Activated naive CD4-positive, alpha-beta T cell treated with anti-CD3 and anti-CD28 coated beads for 36 hours (primary cell): ENCODE results near the gene VWC2. TPM values are rescaled to one million over a fixed set of nuclear protein-coding genes. Genes with fewer than 3 reads are reported as not detected.

Experiments used
- CTCF ChIA-PET: fragments of 350-600 bp; sonication (Branson Sonifier 250); formaldehyde crosslinking; loops from one replicate; lab custom pipeline; 2021; ENCODE audit warnings: antibody characterized with exemption; lab: Charles Lee
- DNase-seq: peaks from one replicate; pipeline ENCODE4 v3.0.0-alpha.2; 2020
- H3K27ac Mint-ChIP-seq: one replicate; pipeline ENCODE4 v1.8.0; 2021; ENCODE audit warnings: mild to moderate bottlenecking, mixed read lengths
- H3K27me3 Mint-ChIP-seq: one replicate; pipeline ENCODE4 v1.8.0; 2021; ENCODE audit warnings: low read depth, mixed read lengths
- H3K36me3 Mint-ChIP-seq: one replicate; pipeline ENCODE4 v1.8.0; 2021; ENCODE audit warnings: low read depth, mixed read lengths
- H3K4me1 Mint-ChIP-seq: one replicate; pipeline ENCODE4 v1.8.0; 2021; ENCODE audit warnings: low read depth, mixed read lengths
- H3K4me3 Mint-ChIP-seq: one replicate; pipeline ENCODE4 v1.8.0; 2021; ENCODE audit warnings: mild to moderate bottlenecking, moderate library complexity, mixed read lengths
- H3K9me3 Mint-ChIP-seq: one replicate; pipeline ENCODE4 v1.8.0; 2021; ENCODE audit warnings: mixed read lengths
- intact Hi-C: fragments of 100-400 bp; cut with micrococcal nuclease; formaldehyde crosslinking; loops from one replicate; pipeline ENCODE4 v1.15.1; 2023
- total RNA-seq, 2 experiments: library from RNA; stranded (reverse); gene quantifications; one replicate each; pipeline ENCODE4 v1.2.3, GENCODE V29; 2021

Gene VWC2
- not detected for total RNA-seq

DNA sequence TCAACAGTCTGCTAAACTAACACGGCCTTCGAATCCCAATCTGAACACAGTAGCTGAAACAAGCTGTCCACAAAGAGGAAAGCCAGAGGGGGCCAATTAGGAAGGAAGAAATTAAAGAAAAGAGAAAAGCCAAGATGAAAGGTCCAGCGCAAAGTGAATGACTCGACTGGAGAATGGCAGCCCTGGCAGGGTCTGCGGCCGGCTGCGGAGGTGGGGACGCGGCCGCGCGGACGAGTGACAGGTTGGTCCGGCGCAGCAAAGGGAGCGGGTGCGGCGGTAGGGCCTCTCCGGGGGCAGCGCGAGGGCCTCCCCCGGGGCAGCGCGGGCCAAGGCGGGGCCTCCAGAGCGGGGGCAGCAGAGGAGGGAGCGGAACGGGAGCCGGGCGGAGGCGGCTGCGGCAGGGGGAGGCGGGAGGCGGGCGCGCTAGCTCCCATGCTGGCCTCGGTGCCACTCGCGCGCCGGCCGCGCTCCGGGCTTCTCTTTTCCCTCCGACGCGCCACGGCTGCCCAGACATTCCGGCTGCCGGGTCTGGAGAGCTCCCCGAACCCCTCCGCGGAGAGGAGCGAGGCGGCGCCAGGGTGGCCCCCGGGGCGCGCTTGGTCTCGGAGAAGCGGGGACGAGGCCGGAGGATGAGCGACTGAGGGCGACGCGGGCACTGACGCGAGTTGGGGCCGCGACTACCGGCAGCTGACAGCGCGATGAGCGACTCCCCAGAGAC, at the start of gene VWC2:
TSS of gene VWC2 (plus strand) at position 421 of the 718 bp plus-strand sequence. CDS start 1,798 bp downstream, outside the sequence.
- Mint-ChIP-seq H3K27me3 (peaks cover 59% of the 10 kb centered on the region), H3K9me3 (no peaks in the 10 kb centered on the region), H3K27ac (no peak within 1 kb of the TSS), H3K36me3 (no peaks in the 10 kb centered on the region), H3K4me3 (no peak within 1 kb of the TSS), H3K4me1 (peaks cover 12% of the 10 kb centered on the region)
- intact Hi-C loops = no loop called here
- CTCF ChIA-PET = no interaction called here
- no peak for DNase-seq

DNA sequence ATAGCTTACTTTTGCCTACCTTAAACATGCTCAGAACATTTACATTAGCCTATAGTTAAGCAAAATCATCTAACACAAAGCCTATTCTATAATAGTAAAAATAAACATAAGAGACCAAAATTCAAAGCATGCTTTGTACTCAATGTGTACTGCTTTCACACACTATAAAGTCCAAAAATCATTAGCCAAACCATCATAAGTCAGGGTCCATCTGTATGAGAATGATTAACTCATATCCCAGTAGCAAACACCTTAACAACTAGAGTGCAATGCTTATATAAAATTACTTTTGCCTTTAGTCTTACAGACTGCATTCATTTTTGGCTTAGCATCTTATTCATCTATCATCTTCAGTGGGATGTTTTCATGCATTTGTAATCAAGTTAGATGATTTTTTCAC, 49.4 kb upstream of the VWC2 start:
- H3K27ac Mint-ChIP-seq = no peak overlapping the region
- no peaks in the 10 kb centered on the region for H3K27me3 Mint-ChIP-seq
- no peaks in the 10 kb centered on the region for H3K36me3 Mint-ChIP-seq
- intact Hi-C loops = no loop called here
- H3K4me1 Mint-ChIP-seq = no peaks in the 10 kb centered on the region
- CTCF ChIA-PET = no interaction called here
- no peaks in the 10 kb centered on the region for H3K9me3 Mint-ChIP-seq
- DNase-seq = no peak
- H3K4me3 Mint-ChIP-seq = no peak overlapping the region

DNA sequence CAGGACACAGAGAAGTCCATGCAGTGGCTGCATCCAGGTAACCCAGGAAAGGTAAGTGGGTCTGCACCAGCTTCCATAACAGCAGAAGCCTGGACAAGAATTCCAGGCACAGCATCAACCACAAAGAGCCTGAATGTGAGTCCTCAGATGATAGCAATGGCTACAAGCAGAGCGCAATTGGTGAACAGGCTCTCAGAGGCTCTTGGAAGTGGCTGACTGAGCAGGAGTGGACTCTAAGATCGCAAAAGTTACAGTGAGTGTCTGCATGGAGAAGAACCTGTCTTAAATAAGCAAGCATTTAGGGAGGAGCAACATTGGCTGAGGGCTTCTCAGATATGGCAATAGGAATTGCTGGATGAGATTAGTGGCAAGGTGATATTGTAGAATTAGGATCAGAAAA, 41.6 kb upstream of the VWC2 start:
- no peak overlapping the region for H3K4me3 Mint-ChIP-seq
- H3K4me1 Mint-ChIP-seq = no peaks in the 10 kb centered on the region
- H3K9me3 Mint-ChIP-seq = no peaks in the 10 kb centered on the region
- no peak overlapping the region for H3K27ac Mint-ChIP-seq
- intact Hi-C loops = no loop called here
- peaks cover 2% of the 10 kb centered on the region for H3K27me3 Mint-ChIP-seq
- DNase-seq = no peak
- CTCF ChIA-PET = no interaction called here
- no peaks in the 10 kb centered on the region for H3K36me3 Mint-ChIP-seq

DNA sequence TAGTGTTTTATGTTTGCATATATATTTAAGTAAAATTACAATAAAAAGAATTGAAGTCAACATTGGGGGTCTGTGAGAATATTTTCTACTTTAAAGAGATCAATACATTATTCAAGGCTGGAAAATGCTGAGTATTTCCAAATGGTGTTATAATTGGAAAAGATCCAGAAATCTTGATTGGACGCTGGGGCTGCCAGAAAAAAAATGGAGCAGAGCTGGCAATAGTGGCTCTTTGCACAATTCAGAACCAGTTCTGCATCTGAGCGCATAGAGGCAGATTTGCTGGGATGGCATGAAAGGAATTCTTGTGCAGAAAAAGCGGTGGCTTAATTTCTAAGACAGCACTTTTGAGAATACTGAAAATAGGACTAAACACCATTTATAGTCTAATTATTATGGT, 10.8 kb upstream of the VWC2 start:
- H3K36me3 Mint-ChIP-seq = no peaks in the 10 kb centered on the region
- intact Hi-C loops = no loop called here
- H3K4me3 Mint-ChIP-seq = no peak overlapping the region
- no peaks in the 10 kb centered on the region for H3K4me1 Mint-ChIP-seq
- no peaks in the 10 kb centered on the region for H3K9me3 Mint-ChIP-seq
- H3K27ac Mint-ChIP-seq = no peak overlapping the region
- CTCF ChIA-PET = interaction anchor here (0.7 kb wide), 1 partner anchor 564 kb away, joined by 3 read pairs; no protein-coding TSS in a partner anchor
- DNase-seq = no peak
- H3K27me3 Mint-ChIP-seq = no peaks in the 10 kb centered on the region

DNA sequence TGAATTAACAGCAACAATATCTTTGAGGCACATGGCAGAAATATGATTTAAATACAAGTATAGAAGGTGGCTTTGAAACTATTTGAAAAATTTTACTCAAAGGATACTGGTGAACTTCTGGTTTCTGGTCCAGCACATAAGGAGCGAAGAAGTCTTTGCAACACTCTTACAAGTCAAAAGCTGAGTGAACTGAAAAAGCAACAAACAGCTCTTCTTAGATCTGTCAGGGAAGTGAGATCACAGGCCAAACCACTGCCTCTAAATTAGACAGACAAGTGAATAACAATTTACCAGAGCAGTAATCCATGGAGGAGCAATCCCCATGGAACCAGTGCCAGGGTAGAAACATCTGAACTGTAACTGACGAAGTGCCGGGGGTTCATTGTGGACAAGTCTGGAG, 9.6 kb upstream of the VWC2 start:
- Mint-ChIP-seq H3K36me3 (no peaks in the 10 kb centered on the region), H3K27ac (no peak overlapping the region), H3K27me3 (peaks cover 2% of the 10 kb centered on the region), H3K4me1 (no peaks in the 10 kb centered on the region), H3K9me3 (no peaks in the 10 kb centered on the region), H3K4me3 (no peak overlapping the region)
- no peak for DNase-seq
- CTCF ChIA-PET = no interaction called here
- intact Hi-C loops = no loop called here

DNA sequence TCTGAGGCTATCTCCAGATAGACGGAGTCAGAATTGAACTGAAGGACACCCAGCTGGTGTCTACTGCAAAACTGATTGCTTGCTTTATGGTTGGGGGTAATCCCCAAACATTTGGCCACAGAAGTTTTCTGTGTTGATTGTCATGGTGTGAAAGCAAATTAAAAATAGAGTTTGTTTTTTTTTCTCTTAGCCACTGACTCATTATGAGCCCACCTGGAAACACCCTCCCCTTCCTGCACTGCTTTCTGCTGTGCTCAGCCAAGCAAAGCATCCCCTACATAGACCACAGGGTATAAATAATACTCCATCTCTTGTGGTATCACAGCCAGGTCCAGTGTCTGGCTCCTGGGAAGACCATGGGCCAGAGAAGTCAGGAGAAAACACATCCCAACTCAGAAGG, 6.5 kb upstream of the VWC2 start:
- DNase-seq = no peak
- H3K9me3 Mint-ChIP-seq = no peaks in the 10 kb centered on the region
- CTCF ChIA-PET = no interaction called here
- no peak overlapping the region for H3K27ac Mint-ChIP-seq
- H3K27me3 Mint-ChIP-seq = peaks cover 24% of the 10 kb centered on the region
- H3K36me3 Mint-ChIP-seq = no peaks in the 10 kb centered on the region
- no peaks in the 10 kb centered on the region for H3K4me1 Mint-ChIP-seq
- intact Hi-C loops = no loop called here
- H3K4me3 Mint-ChIP-seq = no peak overlapping the region

DNA sequence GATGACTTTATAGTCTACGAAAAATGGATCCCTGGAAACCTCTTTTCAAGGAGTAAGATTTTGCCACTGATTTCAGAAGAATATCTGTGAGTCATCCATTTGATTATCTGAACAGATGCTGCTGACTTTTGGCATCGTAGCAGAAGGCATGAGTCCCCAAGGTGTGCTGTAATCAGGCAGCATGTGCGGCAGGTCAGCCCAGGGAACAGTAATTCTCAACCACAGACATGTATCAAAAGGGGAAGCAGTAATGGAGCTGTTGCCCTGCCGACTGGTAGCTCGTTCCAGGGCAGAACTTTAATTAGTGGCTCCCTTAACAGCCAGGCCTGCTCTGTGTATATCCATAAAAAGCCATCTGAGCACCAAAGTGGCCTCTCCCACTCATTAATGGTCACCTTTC, 5.7 kb upstream of the VWC2 start:
- no peak for DNase-seq
- Mint-ChIP-seq H3K27ac (no peak overlapping the region), H3K27me3 (peaks cover 28% of the 10 kb centered on the region), H3K9me3 (no peaks in the 10 kb centered on the region), H3K4me1 (peaks cover under 1% of the 10 kb centered on the region), H3K36me3 (no peaks in the 10 kb centered on the region), H3K4me3 (no peak overlapping the region)
- CTCF ChIA-PET = no interaction called here
- intact Hi-C loops = no loop called here

DNA sequence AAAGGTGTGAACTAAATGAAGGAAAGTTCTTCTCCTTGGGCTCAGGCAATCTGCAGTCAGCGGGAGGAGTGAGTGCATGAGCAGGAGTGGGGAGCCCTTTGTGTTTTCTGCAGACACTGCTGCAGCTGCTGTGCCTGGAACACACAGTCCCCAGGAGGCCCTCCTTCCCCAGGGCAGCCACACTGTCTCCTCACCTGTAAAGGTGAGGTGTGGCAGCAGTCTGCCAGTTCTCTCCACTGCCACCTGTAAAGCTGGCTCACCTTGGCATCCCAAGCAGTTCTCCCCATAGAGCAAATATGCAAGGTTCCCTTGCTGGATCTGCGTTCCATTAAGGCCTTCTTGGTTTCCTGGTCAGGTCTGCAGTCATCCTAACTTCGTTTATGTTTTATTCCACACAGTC, 5.2 kb upstream of the VWC2 start:
- H3K27me3 Mint-ChIP-seq = peaks cover 33% of the 10 kb centered on the region
- no peaks in the 10 kb centered on the region for H3K36me3 Mint-ChIP-seq
- CTCF ChIA-PET = no interaction called here
- peaks cover 6% of the 10 kb centered on the region for H3K4me1 Mint-ChIP-seq
- no peak overlapping the region for H3K4me3 Mint-ChIP-seq
- no peaks in the 10 kb centered on the region for H3K9me3 Mint-ChIP-seq
- intact Hi-C loops = no loop called here
- DNase-seq = no peak
- no peak overlapping the region for H3K27ac Mint-ChIP-seq

DNA sequence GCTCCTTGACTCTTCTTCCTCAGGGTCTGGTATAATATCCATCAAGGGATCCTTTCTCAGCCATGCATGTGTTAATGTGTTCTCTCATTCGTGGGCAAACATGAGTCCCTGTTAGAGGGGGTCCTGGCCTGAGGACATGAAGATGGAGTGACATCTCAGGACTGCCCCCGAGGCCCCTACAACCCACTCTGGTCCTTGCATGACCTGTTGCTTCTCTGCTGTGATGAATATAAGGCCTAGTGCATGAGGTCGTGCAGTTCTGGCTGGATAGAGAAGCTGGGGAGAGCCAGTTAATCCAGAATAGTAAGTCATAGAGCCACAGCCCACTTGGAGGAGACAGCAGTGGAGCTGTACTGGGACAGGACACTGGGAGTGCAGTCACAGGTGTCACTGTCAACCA, 4.6 kb upstream of the VWC2 start:
- intact Hi-C loops = no loop called here
- H3K27ac Mint-ChIP-seq = no peak overlapping the region
- H3K27me3 Mint-ChIP-seq = peaks cover 34% of the 10 kb centered on the region
- H3K4me3 Mint-ChIP-seq = no peak overlapping the region
- no peaks in the 10 kb centered on the region for H3K9me3 Mint-ChIP-seq
- DNase-seq = no peak
- CTCF ChIA-PET = interaction anchor here (0.6 kb wide), 1 partner anchor 1474 kb away, joined by 3 read pairs; no protein-coding TSS in a partner anchor
- no peaks in the 10 kb centered on the region for H3K36me3 Mint-ChIP-seq
- H3K4me1 Mint-ChIP-seq = peaks cover 6% of the 10 kb centered on the region

DNA sequence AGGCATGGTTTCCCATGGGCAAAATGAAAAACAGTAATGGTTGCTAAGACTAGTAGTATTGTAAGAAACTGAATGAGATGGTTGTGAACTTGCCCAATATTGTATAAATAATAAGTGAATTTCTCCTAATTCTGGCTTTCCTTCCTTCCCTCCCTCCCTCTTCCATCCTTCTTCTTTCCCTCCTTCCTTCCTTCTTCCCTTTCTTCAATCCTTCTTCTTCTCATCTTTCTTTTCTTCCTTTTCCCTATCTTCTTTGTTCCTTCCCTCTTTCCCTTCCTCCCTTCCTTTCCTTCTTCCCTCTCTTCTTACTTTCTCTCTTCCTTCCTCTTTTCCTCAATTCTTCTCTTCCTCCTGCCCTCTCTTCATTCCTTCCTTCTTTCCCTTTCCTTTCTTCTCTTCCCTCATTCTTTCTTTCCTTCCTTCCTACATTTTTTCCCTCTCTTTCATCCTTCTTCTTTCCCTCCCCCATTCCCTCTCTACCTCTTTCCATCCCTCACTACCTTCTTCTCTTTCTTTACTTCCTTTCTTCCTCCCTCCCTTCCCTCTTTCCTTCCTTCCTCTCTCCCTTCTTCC, 4.1 kb upstream of the VWC2 start:
- H3K27ac Mint-ChIP-seq = no peak overlapping the region
- DNase-seq = no peak
- no peak overlapping the region for H3K4me3 Mint-ChIP-seq
- peaks cover 6% of the 10 kb centered on the region for H3K4me1 Mint-ChIP-seq
- H3K36me3 Mint-ChIP-seq = no peaks in the 10 kb centered on the region
- peaks cover 38% of the 10 kb centered on the region for H3K27me3 Mint-ChIP-seq
- CTCF ChIA-PET = interaction anchor here (0.6 kb wide), 1 partner anchor 1474 kb away, joined by 3 read pairs; no protein-coding TSS in a partner anchor
- no peaks in the 10 kb centered on the region for H3K9me3 Mint-ChIP-seq
- intact Hi-C loops = no loop called here

DNA sequence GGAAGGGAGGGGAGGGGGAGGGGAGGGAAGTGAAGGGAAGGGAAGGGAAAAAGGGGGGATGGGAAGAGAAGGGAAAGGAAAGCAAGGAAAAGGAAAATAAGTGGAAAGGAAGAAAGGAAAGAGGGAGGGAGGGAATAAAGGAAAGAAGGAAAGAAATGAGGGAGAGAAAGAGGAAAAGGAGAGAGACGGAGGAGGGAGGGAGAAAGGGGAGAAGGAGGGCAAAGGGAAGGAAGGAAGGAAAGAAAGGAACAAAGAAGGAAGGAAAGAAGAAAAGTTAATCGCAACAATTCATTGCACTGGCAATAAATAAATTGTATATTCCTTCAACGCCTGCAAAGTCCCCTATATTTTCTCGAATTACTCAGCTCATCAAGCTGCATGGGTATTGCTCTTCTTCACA, 2.6 kb upstream of the VWC2 start:
- Mint-ChIP-seq H3K4me3 (no peak overlapping the region), H3K27me3 (peaks cover 46% of the 10 kb centered on the region), H3K9me3 (no peaks in the 10 kb centered on the region), H3K4me1 (peaks cover 12% of the 10 kb centered on the region), H3K27ac (no peak overlapping the region), H3K36me3 (no peaks in the 10 kb centered on the region)
- DNase-seq = no peak
- intact Hi-C loops = no loop called here
- CTCF ChIA-PET = no interaction called here

DNA sequence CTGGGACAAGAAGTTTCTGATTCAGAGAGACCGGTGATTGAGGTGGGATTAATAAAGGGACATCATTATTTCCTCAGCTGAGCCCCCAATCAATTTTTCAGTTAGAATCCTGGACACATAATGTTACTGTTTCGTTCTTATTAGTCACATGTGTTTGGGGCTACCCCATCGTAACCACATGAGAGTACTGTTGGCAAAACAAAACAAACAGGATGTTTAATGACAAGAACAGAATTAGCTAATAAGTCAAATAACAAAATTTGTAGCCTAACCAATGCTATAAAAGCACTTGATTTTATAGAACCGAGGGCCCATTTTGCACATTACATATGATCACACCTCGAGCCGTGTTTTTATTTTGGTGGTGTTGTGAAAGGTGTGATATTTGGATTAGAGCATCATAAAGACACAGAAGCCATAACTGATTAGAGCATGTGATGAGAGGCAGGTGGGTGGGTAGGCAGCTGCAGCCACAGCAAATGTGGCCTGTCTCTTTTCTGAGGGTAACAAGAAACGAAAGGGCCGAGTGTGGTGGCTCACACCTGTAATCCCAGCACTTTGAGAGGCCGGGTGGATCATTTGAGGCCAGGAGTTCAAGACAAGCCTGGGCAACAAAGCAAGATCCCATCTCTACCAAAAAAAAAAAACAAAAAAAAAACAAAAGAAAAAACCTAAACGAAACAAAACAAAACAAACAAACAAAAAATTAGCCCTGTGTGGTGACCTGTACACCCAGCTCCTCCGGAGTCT, 1.8 kb upstream of the VWC2 start:
- H3K27me3 Mint-ChIP-seq = peaks cover 53% of the 10 kb centered on the region
- H3K4me3 Mint-ChIP-seq = no peak overlapping the region

DNA sequence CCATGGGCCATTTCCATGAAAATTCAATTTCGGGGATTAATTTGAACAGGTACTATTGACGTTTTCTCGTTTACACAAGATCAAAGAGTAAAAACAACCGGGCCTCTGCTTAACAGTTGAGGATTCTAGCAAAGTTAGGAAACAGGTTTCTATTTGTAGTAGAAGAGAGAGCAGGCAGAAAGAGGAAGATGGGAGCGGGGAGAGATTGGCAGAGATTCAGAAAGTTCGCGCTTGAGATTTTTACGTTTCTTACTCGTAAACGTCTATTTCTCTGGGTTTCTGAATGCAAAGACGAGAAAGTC, 571 bp upstream of the VWC2 start:
- intact Hi-C loops = no loop called here
- peaks cover 59% of the 10 kb centered on the region for H3K27me3 Mint-ChIP-seq
- H3K36me3 Mint-ChIP-seq = no peaks in the 10 kb centered on the region
- no peak for DNase-seq
- H3K27ac Mint-ChIP-seq = no peak overlapping the region
- CTCF ChIA-PET = no interaction called here
- H3K4me1 Mint-ChIP-seq = peaks cover 12% of the 10 kb centered on the region
- no peaks in the 10 kb centered on the region for H3K9me3 Mint-ChIP-seq
- no peak overlapping the region for H3K4me3 Mint-ChIP-seq

More for the DNA sequence above, 1.8 kb upstream of the VWC2 start:
- DNase-seq = no peak
- Mint-ChIP-seq H3K9me3 (no peaks in the 10 kb centered on the region), H3K4me1 (peaks cover 12% of the 10 kb centered on the region), H3K36me3 (no peaks in the 10 kb centered on the region), H3K27ac (no peak overlapping the region)
- CTCF ChIA-PET = no interaction called here
- intact Hi-C loops = no loop called here
